GM12874 (cell line): ENCODE data around the gene GATA2.

Experiments
- TF ChIP-seq, protein P1 (sequence below): IDR thresholded peaks from 2 replicates; pipeline ENCODE4 v1.5.1; 2011; ENCODE audit warnings: low read depth, mild to moderate bottlenecking, control low read depth, low read length, moderate library complexity; ENCODE audit not compliant: insufficient read depth

The GATA2 gene

GRCh38 chr3:128486681-128487537 is 6.1 kb downstream of the GATA2 start:
- TF ChIP-seq, protein P1, sequence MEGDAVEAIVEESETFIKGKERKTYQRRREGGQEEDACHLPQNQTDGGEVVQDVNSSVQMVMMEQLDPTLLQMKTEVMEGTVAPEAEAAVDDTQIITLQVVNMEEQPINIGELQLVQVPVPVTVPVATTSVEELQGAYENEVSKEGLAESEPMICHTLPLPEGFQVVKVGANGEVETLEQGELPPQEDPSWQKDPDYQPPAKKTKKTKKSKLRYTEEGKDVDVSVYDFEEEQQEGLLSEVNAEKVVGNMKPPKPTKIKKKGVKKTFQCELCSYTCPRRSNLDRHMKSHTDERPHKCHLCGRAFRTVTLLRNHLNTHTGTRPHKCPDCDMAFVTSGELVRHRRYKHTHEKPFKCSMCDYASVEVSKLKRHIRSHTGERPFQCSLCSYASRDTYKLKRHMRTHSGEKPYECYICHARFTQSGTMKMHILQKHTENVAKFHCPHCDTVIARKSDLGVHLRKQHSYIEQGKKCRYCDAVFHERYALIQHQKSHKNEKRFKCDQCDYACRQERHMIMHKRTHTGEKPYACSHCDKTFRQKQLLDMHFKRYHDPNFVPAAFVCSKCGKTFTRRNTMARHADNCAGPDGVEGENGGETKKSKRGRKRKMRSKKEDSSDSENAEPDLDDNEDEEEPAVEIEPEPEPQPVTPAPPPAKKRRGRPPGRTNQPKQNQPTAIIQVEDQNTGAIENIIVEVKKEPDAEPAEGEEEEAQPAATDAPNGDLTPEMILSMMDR = no peak

DNA sequence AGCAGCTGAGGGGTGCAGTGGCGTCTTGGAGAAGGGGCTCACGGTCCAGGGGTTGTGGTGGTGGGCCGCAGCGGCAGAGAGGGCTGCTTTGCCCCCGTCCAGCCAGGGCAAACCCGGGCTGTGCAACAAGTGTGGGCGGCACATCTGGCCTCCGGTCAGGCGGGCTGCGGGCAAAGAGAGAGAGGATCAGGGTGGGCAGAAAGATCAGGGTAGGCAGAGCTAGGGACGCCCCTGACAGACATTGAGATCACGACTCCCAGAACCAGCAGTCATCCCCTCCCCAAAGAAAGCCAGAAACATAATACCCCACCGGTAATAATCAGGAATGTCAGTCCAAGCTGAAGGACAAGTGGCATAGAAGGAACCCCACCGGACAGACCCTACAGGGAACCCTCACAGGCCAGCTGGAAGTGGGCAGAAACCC is 6.8 kb downstream of the GATA2 start:
- TF ChIP-seq, protein P1 = no peak

DNA sequence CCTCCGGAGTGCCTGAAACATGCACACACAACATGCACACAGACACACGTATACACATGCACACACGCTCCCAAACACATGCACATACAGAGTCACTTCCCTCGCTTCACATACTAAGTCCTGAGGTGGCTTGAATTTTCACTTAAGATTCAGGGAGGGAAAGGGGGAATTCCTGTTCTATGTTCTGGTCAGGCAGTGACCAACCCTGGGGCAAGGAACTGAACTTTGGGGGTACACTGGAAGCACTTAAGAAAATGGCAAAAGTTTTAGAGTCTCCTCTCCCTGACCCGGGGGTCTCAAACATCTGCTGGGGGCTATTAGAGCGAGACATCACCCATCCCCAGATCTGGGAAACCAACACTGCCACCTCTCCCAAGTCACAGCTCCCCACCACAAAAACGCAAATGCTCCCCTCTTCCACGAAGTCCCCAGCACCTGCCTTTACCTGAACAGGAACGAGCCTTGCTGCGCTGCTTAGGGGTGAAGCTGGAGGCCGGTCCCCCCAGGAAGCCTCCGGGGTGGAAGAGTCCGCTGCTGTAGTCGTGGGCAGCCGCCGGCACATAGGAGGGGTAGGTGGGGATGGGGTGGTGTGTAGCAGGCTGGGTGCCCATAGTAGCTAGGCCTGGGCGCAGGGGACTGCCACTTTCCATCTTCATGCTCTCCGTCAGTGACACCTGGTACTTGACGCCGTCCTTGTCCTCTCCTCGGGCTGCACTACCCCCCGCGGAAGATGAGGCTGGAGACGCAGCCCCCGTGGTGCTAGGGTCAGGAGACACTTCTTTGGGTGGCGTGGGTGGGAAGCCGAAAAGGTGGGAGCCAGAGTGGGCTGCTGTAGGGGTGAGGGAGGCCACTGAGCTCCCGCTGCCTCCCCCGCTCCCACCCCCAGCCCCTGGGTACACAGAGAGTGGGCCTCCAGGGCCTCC is 7.5 kb downstream of the GATA2 start:
- TF ChIP-seq, protein P1 = no peak

- TF ChIP-seq, protein P1 = no peak
Observed at GRCh38 chr3:128484404-128485281, 8.4 kb downstream of the GATA2 start.

GRCh38 chr3:128483657-128484403 is 9.2 kb downstream of the GATA2 start:
- TF ChIP-seq, protein P1 = no peak

DNA sequence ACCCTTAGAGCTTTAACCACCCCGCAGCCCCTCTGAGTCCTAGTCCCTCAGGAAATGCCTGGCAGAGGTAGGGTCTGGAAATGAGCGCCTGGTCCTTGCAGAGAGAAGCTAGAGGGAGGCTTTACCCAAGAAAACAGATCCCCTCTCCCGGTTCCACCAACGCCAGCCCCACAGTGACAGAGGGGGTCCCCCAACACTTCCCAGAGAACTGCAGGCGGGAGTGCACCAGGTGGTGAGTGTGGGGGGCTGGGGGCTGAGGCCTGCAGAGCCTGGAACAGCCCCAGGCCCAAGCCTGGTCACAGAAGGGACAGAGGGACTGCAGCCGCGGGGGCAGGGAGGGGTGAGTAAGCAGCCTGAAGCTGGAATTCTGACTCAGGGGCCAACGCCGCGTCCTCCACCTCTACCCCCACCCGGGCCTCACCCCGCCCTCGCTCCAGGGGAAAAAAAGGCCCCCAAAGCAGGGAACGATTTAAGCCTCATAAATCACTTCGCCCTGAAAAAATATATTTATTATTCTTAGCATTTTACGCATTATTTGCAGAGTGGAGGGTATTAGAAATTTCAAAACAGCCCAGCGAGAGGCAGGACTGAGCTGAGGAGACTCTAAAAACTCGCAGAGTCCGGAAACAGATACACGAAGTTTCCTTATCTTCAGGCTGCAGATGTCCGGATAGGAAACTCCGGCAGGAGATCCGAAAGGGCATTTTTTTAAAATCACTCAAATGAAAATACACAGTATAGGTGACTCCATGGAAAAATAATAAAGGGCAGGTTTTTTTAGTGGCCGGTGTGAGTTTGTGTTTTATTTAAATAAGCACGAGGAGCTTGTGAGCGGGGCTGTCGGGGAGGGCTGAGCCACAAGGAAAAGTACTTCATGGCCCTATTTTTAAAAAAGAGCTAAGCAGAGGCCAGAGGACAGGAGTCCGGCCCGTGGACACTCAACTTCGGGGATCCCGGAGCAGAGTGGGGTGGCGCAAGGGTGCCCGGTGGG is 10.0 kb downstream of the GATA2 start:
- TF ChIP-seq, protein P1 = no peak
